Measurements from ENCODE around the gene UBL4A.

Gene UBL4A

DNA sequence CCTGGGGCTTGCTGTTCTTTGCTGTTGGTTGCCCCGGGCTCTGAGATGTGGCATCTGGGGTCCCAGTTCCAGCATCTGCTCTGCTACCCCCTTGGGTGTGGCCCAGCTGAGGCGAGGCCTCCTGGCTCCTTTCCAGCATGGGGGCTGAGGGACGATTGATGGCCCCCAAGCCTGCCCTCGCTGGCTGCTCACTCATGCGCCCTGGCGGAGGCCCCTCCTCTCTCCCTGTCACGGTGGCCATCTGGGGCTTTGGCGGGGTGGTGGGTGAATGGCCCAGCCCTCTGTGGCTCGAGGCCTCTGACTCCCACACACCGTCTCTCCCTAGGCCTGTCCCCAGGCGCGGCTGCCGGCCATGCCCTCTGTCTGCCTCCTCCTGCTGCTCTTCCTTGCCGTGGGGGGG, 26.6 kb downstream of the UBL4A start:
- no peak for DNase-seq

DNA sequence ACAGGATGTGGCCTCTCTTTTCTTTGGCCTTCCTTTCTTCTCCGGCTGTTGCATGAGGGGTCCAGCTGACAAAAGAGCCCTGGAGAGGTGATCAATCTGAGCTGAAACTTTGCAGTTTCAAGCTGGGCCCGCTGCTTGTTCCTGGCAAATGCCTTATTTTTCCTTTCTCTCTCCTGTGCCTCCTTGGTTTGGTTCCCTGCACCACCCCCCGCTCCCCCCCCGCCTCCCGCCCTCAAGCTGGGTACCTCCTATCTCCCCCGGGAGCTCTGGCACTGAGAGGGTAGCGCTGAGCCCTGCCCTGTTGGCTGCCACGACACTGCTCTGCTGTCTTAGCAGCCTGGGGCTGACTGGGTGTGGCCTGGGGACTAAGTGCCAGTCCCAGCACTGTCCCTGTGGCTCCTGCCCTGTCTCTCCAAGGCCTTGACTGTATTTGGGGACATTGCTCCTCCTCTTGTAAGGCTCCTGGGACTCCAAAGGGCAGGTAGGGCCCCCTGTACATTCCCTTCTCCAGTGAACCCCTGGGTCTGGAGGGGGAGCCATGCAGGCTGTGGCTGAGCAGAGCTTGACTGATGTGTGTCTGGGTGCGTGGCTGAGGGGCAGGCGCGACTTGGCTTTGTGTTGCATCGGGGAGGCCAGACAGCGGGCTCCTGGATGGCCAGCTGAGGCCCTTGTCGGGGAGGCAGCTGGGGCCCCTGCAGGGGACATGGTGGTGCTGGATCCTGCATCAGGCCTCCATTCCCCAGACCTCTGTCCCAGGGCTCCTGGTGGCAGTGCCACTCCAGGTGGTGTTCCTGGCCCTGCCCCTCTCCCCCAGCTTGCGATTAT, 27.2 kb downstream of the UBL4A start:
- no peak for DNase-seq

DNA sequence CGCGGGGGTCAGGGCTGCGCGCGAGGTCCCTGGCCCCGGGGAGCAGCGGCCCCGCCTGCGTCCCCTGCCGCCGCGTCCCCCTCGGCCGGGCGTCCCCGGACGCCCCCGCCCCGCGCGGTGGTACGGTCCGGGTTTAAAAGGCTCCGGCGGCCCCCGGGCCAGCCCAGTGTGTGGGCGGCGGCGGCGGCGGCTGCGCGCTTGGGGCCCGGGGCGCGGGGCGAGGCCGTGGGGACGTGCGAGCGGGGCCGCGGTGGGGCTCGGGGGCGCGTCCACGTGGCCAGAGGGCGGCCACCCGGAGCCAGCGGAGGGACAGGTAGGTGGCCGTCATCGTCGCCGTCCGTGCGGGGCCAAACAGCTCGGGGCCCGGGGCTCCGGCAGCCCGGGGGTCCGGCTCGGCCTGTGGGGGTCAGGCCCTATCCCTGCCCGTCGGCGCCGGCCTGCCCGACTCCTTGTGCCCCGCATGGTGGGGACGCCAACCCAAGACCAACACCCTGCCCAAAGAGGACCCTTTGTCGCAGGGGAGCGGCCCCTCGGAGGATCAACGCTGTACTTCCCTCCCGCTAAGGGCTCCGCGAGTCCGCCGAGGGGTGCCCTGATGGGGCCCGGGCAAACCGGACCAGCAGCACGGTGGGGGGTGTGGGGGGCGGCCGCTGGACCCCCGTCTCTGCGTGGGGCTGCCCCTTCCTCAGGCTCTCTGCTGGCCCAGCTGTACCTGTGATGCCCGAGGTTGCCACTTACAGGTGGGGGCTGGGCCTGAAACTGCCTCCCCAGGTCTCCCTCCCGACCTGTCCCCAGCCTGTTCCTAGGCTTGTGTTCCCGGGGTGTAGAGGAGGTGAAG, 28.1 kb downstream of the UBL4A start, which contains the start of gene PLXNA3:
TSS of gene PLXNA3 (plus strand) at position 166 of the 838 bp plus-strand sequence. CDS start 1,903 bp downstream, outside the sequence.
- DNase-seq: peak; percentile 48 to 58

DNA sequence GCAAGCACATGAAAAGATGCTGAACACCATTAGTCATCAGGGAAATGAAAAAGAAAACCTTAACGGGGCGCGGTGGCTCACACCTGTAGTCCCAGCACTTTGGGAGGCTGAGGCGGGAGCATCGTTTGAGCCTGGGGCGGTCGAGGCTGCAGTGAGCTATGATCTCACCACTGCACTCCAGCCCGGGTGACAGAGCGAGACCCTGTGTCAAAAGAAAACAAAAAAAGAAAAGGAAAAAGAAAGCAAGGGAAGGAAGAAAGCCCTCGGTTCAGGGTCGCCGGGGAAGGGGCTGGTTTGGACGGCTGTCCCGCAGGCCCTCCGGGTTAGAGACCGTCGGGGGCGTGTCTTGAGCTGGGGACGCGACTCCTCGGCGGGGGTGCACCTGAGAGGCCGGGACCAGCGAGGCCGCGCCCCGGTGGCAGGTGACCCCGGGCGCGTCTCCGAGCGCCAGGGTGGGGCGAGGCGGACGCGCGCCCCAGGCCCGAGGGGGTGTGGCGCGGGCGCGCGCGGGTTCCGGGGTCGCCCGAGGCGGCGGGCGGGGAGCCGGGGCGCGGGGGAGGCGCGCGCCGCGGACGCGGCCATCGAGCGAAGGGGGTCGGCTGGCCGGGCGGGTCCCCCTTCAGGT, 28.8 kb downstream of the UBL4A start:
- DNase-seq: peak; percentile 25 to 26

GRCh38 chrX:154452823-154453222, 33.6 kb downstream of the UBL4A start:
- DNase-seq: no peak

DNA sequence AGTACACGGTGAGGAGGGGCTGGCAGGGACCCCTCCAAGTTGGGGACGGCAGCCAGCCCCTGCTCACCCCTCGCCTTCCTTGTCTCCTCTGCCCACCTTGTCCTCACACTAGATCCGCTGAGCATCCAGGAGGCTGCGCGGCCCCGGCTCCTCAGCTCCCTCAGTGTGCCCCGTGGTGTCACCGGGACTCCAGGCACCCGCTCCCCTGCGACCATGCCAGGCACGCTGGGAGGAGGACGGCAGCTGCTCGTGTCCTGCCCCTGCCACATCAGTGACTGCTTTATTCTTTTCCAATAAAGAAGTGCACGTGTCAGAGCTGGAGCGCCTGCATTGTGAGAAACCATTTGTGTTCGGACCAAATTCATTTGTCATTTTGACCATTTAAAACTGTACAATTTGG, 36.1 kb downstream of the UBL4A start:
- no peak for DNase-seq

DNA sequence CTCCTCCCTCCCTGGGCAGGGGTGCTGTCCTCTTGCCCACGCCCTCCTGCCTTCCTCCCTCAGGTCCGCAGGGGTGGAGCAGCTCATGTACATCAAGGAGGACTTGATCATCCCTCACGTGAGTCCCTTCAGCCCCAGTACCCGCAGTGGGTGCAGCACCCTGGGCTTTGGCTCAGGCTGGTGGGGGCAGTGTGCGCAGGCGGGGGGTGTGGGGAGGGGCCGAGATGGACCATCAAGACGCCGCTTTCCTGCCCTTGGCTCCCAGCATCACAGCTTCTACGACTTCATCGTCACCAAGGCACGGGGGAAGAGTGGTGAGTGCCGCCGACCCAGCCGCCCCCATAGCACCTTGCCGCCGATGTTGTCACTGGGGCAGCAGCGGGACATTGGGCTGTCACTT, 36.8 kb downstream of the UBL4A start:
- no peak for DNase-seq

DNA sequence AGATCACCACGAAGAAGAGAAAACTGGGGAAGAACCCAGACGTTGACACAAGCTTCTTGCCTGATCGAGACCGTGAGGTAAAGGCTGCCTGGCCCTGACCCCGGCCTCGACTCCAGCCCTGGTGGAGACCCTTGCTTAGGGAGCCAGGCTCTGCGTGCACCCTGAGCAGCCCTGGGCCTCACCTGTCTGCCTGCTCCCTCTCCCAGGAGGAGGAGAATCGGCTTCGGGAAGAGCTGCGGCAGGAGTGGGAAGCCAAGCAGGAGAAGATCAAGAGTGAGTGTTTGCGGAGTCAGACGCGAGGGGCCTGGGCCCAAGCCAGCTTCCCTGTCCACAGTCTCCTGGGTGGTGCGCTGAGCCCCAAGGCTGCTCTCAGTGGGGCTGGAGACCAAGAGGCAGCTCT, 37.9 kb downstream of the UBL4A start:
- no peak for DNase-seq

GRCh38 chrX:154446430-154446829, 40.0 kb downstream of the UBL4A start:
- no peak for DNase-seq

DNA sequence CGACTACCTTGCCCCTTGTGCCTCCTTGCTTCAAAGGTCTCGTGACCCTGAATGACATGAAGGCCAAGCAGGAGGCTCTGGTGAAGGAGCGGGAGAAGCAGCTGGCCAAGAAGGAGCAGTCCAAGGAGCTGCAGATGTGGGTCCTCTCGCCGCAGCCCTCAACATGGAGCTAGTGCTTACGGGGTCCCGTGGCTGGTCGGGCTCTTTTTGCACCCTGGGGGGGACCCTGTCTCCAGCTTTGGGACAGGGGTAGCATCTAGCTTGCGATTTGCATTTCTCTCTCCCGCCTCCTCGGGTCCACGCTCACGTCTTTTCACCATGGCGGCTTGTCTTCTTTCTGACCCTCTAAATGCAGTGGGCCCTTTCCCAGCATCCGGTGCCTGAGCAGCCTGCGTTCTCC, 40.6 kb downstream of the UBL4A start:
- no peak for DNase-seq

- no peak for DNase-seq
These were observed 41.6 kb downstream of the UBL4A start for GRCh38 chrX:154444755-154445246.

DNA sequence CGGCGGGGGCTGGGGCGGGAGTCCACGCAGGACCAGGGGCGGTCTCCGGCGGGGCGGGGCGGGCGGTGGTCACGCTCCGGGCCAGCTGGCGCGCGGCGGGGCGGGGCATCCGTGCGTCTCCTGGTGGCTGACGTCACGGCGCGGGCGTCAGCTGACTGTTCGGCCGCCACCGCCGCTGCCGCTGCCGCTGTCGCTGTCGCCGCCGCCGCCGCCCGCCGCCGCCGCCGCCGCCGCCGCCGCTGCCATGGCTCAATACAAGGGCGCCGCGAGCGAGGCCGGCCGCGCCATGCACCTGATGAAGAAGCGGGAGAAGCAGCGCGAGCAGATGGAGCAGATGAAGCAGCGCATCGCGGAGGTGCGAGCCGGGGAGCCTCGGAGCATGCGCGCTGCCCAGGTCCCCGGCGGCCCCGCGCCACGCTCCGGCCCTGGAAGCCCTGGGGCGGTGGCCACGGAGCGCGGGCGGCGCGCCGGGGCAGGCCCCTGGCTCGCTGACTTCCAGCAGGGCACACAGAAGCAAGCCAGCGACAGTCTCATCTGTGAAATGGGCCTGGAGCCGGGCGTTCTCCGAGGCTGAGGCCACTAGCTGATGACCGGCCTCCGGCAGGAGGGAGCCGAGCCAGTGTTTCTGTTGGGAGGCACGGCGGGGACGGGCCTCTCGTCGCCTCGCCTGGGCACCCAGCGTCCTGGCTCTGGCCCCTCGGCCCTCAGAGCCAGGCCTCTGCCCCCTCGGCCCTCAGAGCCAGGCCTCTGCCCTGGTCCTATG, 42.2 kb downstream of the UBL4A start, which contains the start of gene FAM50A:
TSS of gene FAM50A (plus strand) at position 150 of the 763 bp plus-strand sequence. CDS start at position 245, 95 bp downstream.
- peak; percentile 60 to 62 for DNase-seq

GRCh38 chrX:154443479-154443910, 42.9 kb downstream of the UBL4A start:
- no peak for DNase-seq

GRCh38 chrX:154441984-154442707, 44.3 kb downstream of the UBL4A start:
- DNase-seq: no peak

DNA sequence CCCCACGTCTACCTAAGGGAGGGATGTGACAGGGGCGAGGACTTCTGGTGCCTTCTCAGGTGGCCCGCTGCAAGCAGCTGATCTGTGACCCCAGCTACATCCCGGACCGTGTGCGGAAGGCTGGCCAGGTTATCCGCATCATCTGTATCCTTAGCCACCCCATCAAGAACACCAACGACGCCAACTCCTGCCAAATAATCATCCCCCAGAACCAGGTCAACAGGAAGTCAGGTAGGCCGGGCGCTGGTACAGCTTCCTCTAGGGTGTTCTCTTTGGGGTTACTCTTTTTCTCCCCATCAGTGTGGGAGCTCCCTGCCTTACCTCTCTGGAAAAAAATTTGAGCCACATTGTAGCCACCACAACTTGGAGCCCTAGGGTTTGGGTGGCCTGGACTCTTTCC, 44.9 kb downstream of the UBL4A start:
- DNase-seq: no peak

- DNase-seq: no peak
These were observed 45.6 kb downstream of the UBL4A start for GRCh38 chrX:154440623-154441357.

DNA sequence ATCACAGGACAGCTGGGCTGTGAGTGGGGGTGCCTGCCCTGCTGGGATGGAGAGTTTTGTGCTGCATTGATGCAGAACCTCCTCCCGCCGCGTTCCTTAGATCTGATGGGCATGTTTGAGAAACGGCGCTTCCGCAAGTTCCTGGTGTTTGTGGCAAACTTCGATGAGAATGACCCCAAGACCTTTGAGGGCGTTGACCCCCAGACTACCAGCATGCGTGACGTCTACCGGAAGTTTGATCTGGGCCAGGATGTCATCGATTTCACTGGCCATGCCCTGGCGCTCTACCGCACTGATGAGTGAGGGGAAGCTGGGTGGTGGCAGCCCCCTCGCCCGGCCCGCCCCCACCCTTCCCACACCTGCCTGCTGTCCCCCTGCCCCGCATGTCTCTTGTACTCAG, 46.6 kb downstream of the UBL4A start:
- DNase-seq: no peak

DNA sequence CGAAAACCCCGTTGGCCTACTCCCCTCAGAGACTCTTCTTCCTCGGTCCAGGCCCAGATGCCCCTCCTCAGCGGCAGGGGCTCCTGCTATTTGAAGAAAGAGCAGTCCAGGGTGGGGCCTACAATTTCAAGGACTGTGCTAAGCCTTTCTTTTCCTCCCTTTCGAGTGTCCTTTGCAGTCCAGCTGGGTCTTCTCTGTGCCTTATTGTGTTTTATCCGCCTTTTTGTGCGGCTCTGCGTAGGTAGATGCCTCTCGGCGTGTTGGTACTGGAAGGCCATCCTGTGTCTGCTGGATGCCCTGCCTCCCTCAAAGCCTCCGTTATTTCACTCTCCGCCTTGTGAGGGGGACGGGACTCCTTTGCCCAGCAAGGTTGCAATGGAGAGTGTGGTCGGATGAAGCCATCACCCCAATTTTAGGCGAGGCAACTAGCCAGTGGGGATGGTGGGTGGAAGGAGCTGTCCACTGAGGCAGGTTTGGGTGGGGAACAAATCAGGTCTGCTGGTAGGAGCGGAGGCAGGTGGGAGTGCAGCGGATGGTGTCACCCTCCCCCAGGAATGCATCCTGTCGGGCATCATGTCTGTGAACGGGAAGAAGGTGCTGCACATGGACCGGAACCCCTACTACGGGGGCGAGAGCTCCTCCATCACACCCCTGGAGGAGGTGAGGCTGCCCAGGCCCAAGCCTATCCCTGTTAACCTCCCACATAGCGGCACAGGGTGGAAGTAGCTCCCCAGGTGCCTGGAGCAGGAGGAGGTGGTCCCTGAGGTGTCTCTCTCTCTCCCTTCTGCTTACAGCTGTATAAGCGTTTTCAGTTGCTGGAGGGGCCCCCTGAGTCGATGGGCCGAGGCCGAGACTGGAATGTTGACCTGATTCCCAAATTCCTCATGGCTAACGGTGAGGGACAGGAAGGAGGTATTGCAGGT, 48.2 kb downstream of the UBL4A start:
- DNase-seq: no peak

- DNase-seq: peak; percentile 36 to 44
These were observed 49.2 kb downstream of the UBL4A start, which contains the start of gene GDI1 for GRCh38 chrX:154436983-154437752. Gene GDI1, plus strand, starts transcription at chrX:154437154. Its CDS starts 101 bp downstream, at chrX:154437255.

Data from stimulated activated CD4-positive, alpha-beta T cell treated with anti-CD3 and anti-CD28 coated beads, Interleukin-2, amount 100 ng/mL, for 48 hours (primary cell).